ENCODE data around the gene INTS7.

DNA sequence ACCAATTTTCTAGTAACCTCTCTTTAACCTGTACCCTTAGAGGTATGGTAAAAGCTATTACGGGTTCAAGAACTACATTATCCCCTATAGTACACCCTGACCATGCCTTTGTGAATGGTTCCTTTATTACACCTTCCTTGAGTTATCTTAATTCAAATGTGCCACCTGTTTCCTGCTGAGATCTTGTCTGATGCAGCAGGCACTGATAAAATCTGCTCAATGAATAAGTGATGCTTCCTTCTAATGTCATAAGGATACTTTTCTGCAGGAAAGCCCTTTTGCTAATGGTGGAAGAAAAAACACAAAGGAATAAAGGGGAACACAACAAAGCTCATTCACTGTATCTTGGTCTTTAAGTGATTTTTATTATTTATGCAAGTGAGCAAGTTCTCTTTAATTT is 25.8 kb downstream of the INTS7 start:
- TF ChIP-seq, protein P1, sequence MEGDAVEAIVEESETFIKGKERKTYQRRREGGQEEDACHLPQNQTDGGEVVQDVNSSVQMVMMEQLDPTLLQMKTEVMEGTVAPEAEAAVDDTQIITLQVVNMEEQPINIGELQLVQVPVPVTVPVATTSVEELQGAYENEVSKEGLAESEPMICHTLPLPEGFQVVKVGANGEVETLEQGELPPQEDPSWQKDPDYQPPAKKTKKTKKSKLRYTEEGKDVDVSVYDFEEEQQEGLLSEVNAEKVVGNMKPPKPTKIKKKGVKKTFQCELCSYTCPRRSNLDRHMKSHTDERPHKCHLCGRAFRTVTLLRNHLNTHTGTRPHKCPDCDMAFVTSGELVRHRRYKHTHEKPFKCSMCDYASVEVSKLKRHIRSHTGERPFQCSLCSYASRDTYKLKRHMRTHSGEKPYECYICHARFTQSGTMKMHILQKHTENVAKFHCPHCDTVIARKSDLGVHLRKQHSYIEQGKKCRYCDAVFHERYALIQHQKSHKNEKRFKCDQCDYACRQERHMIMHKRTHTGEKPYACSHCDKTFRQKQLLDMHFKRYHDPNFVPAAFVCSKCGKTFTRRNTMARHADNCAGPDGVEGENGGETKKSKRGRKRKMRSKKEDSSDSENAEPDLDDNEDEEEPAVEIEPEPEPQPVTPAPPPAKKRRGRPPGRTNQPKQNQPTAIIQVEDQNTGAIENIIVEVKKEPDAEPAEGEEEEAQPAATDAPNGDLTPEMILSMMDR (IDR thresholded peaks at IDR 0.05) = no peak
- no peak for TF ChIP-seq POLR2A (IDR thresholded peaks at IDR 0.05)
